Esophagus muscularis mucosa (tissue), 4 donors: ENCODE results near the gene RUFY3.

Experiments used
- CTCF ChIP-seq, 3 experiments: fragments of 200-600 bp in 2 of 3; fragments of 450-650 bp in 1 of 3; sonication (generic) in 2 of 3; IDR thresholded peaks; one replicate each; pipeline ENCODE4 v1.5.1; 2017 to 2019; ENCODE audit warnings: antibody characterized with exemption in 3 of 3, mild to moderate bottlenecking in 2 of 3, moderate library complexity in 1 of 3
- EP300 ChIP-seq: sonication (generic); formaldehyde crosslinking; IDR thresholded peaks from one replicate; pipeline ENCODE4 v1.6.1; 2017; ENCODE audit warnings: antibody characterized with exemption
- POLR2A ChIP-seq: fragments of 450-650 bp; IDR thresholded peaks from one replicate; pipeline ENCODE4 v1.6.1; 2017; ENCODE audit warnings: antibody characterized with exemption, moderate library complexity, mild to moderate bottlenecking, low read depth
- POLR2AphosphoS5 ChIP-seq, 2 donors: sonication (generic); formaldehyde crosslinking; IDR thresholded peaks; one replicate each; pipeline ENCODE4 v1.6.1; 2017; ENCODE audit warnings: antibody characterized with exemption in 2 of 2

- TF ChIP-seq CTCF (IDR thresholded peaks at IDR 0.05) (peak; percentile 10 to 43 (median 43)), POLR2A (no peak), EP300 (no peak), POLR2AphosphoS5 (IDR thresholded peaks at IDR 0.05) (peak in 1 of 2 donors; percentile 24)
These were observed 17.4 kb upstream of the RUFY3 start for GRCh38 chr4:70704215-70704930.
